ENCODE measurements around the gene RAB9A.
A peak's percentile ranks its signal among the peaks of the same experiment; 100 is the strongest.
"Not testable (repeated sequence)": the region's sequence is repeated elsewhere in the genome, so short reads cannot be mapped to it uniquely, and the experiment has no call there.

RAB9A gene

DNA sequence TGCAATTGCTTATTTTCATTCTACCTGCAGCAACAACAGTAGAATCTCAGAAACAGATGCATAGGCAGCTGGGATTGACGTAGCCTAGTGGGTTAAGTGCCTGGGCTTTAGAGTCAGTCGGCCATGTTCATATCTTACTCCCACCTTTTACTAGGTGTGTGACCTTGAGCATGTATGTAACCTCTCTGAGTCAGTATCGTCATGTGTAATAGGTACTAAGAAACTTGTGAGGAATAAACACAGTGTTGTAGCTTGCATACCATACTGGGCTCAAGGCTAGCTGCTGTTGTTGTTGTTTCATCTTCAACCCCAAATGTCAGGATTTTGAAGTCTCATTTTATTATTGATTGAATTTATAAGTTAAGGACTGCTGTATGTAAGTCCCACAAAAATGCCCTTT is 14.2 kb downstream of the RAB9A start:
- DNase-seq: no peak

GRCh38 chrX:13703589-13703988 is 14.7 kb downstream of the RAB9A start:
- DNase-seq: no peak

- no peak for DNase-seq
Observed at GRCh38 chrX:13711141-13711540, 22.2 kb downstream of the RAB9A start.

DNA sequence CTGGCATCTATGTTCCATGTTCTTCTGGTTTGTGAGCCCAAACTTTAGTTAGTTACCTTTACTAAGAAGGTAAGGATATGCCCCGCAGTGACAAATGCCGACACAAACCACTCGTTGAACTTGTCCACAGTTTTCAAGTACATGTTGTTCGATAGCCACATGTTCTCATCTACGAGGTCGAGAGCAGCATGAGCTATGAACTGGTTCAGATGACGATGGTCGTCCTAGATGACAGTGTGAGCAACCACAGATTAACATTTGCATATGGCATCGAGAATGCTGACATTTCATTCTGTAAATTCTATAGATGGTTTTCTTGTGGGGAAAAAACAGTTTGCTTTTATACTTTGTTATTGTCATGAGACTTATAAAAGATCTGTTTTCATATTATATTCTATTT is 27.5 kb downstream of the RAB9A start:
- DNase-seq: no peak

- no peak for DNase-seq
Observed at GRCh38 chrX:13716905-13717304, 28.0 kb downstream of the RAB9A start.

GRCh38 chrX:13717700-13718472 is 29.0 kb downstream of the RAB9A start:
- no peak for DNase-seq

DNA sequence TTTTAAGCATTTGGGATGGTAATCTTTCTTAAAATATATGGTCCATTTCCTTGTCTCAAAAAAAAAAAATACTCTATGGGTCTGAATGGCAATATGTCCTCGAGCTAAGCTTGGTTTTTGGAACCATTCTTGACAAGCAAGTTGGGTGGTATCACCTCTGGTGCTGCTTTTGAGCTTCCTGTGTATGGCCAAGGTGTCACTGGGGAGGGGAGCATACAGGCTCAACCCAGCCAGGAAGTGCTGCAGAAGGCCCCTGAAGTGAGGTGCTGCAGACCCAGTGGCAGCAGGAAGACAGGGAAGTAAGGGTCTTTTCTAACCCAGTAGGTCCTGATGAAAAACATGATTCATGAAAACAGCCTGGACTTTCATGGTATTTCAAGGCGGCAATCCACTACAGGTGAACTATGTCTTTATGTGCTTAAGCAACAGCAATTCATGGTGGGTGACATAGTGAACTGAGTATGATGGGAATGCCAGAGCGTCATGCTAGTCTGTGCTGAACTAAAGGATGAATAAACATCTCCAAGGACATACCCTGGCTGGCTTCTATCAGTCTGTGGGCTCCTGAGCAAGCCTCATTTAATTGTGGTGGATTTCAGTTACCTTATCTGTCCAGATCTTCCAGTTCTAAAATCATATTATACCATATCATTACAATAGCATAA is 30.4 kb downstream of the RAB9A start:
- DNase-seq: no peak

- no peak for DNase-seq
Observed at GRCh38 chrX:13721371-13721770, 32.4 kb downstream of the RAB9A start.

DNA sequence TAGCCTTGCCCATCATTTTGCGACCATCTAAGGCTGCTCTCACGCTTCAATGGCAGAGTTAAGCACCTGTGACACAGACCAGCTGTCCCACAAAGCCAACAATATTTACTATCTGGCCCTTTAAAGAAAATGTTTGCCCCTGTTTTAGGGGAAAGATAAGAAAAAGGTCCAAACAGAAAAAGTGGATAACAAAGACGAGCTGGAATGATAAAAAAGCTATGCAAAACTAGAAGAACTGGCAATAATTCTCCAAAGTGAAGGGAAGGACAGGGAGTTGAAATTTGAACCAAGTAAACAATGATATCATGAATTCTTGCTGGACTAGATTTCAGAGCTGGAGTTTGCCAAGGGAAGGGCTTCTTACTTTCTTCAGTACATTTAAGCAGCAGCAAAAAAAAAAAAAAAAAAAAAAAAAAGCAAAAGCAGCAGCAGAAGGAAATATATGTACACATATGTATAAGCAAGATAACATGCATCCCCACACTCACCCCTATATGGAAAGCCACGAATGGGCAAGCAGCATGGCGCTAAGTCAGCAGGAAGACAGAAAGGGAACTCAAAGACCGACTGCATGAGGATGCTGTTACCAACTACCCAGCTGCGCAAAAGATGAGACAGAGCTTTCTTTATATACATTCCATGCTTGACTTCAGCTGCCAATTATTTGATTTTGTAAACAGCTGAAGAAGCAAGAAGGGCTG is 33.0 kb downstream of the RAB9A start:
- DNase-seq: no peak

DNA sequence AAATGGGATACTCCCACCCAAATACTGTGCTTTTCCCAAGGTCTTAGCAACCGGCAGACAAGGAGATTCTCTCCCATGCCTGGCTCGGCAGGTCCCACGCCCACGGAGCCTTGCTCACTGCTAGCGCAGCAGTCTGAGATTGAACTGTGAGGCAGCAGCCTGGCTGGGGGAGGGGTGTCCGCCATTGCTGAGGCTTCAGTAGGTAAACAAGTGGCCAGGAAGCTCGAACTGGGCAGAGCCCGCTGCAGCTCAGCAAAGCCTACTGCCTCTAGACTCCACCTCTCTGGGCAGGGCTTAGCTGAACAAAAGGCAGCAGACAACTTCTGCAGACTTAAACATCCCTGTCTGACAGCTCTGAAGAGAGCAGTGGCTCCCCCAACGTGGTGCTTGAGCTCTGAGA is 36.0 kb downstream of the RAB9A start:
- DNase-seq: not testable (repeated sequence)

GRCh38 chrX:13726583-13726982 is 37.7 kb downstream of the RAB9A start:
- DNase-seq: not testable (repeated sequence)

GRCh38 chrX:13730523-13730922 is 41.6 kb downstream of the RAB9A start:
- not testable (repeated sequence) for DNase-seq

- DNase-seq: no peak
Observed at GRCh38 chrX:13732246-13733067, 43.5 kb downstream of the RAB9A start.

DNA sequence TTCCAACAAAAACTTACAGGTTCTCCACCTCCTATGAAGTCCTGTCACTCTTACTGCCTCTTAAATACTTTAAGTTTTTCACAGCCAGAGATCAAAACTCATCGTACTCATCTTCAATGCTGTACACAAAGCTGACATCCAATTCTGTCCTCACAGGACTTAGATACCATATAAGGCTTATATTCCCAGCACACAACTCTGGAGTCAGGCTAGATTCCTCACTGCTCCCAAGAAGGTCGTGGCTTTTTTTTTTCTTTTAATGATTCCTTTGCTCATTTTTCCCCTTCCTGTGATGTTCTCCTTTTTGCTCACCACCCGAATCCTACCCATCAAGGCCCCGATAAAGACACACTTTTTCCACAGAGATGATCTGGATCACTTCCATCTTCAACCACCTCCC is 44.6 kb downstream of the RAB9A start:
- DNase-seq: no peak

DNA sequence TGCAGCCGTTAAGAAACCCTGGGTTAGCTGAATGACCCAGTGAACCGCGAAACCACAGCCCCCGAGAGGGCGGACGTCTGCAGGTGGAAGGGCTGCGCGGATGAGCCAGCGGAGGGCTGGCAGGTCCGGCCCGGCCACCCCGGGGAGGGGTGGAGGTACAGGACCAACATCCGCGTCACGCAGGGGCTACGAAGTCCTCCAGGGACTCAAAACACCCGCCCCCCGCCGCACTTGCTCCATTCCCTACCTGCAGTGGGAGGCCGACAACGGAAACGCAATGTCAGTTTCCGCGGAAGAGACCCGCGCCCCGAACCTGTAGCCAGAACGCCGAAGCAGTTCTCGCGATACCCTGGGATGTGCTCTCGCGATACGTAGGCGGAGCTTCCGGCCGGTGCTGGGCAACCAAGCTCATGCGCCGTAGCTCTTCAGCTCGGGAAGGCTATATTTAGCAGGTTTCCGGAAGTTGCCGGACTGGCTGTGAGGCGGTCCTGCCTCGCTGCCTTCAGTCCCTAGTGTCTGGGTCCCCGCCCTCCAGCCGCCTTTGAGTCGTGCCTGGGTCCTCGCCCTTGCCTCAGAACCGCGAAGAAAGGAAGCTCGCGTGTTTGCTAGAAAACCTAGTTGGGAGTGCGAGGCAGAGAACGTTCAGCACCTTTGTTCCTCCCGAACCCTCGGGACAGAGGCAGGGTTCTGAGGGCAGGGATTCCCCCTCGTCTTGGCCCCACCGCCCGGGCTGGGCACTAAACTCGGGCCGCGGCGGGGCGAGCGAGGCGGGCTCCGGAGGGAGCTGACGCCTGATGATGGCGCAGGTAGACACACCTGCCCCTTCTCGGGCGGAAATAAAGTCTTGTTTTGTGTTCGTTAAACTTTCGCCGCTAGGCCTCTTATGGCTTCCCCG is 45.6 kb downstream of the RAB9A start, which contains the start of the genes OFD1 and TRAPPC2:
Gene OFD1 (plus strand): TSS at position 471 of the 895 bp plus-strand sequence. CDS start 324 bp downstream, at position 795.
Gene TRAPPC2 (minus strand): TSS at position 343 of the 895 bp plus-strand sequence. CDS start 14,657 bp downstream, outside the sequence.
- DNase-seq: peak; percentile 68 to 77

GRCh38 chrX:13741695-13742094 is 52.8 kb downstream of the RAB9A start:
- no peak for DNase-seq

DNA sequence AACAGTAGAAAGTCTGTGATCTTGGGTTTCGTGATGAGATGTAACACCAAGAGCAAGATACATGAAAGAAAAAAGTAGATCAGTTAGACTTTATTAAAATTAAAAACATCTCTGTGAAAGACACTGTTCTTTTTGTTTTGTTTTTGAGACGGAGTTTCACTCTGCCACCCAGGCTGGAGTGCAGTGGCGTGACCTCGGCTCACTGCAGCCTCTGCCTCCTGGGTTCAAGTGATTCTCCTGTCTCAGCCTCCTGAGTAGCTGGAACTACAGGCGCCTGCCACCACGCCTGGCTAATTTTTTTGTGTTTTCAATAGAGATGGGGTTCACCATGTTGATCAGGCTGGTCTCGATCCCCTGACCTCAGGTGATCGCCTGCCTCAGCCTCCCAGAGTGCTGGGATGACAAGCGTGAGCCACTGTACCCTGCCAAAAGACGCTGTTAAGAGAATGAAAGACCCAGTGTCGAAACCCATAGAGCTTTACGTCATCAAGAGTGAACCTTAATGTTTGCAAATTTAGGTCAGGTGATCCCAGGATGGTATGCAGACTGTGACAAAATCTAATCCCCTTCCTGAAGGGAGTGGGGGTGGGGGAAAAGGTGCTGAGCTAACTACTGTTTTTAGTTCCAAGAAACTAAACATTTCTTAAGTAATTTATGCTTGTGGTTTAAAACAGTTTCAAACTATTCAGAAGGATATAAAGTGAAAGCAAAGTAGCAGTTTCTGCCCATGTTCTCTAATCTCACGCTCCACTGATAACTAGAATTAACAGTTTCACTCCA is 53.7 kb downstream of the RAB9A start:
- DNase-seq: peak; percentile 20 to 50

GRCh38 chrX:13747836-13748235 is 58.9 kb downstream of the RAB9A start:
- DNase-seq: peak; percentile 10 to 16

GRCh38 chrX:13748486-13748885 is 59.6 kb downstream of the RAB9A start:
- DNase-seq: no peak

GRCh38 chrX:13750204-13750603 is 61.3 kb downstream of the RAB9A start:
- peak in 1 of 2 experiments; percentile 12 for DNase-seq

DNA sequence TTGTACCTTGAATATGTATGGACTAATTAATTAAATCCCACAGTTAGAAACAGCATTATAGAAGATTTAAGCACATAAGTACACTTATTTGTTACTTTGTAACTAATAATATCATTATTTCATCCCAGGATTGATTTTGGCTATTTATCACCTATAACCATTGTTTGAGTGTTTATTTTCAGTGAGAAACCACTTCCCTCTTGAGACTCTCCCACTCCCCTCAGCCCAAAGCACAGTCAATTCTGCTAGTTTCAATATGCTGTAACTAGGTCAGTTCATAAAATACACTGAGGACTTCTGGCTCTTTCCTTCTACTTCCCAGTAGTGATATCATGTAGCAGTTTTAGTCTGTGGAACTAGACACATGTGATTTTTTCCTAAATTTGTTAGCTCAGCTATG is 61.9 kb downstream of the RAB9A start:
- DNase-seq: no peak
